ENCODE results near the gene TRPV4.

GRCh38 chr12:109836916-109837315 is 3.7 kb upstream of the TRPV4 start:
- TF ChIP-seq POLR2AphosphoS5 (IDR thresholded peaks at IDR 0.05; ENCODE audit: borderline replicate concordance, low read depth, low read length), result no peak
- TF ChIP-seq EZH2 (IDR thresholded peaks at IDR 0.05), result no peak
- no peak for TF ChIP-seq FOXP2 (optimal IDR thresholded peaks at IDR 0.05; ENCODE audit: control extremely low read depth, extremely low read length, insufficient read depth)

Data from SK-N-MC (cell line).